ENCODE results near the gene CD302. TPM values are rescaled to one million over a fixed set of nuclear protein-coding genes. Genes with fewer than 3 reads are reported as not detected.

The CD302 gene
- total RNA-seq, 2 experiments from 2014 or later = 0.40 to 0.50 TPM

- Mint-ChIP-seq H3K36me3 (ENCODE audit: low read depth) (peaks cover under 1% of the 10 kb centered on the region), H3K27ac (no peak overlapping the region), H3K9me3 (no peaks in the 10 kb centered on the region), H3K27me3 (no peaks in the 10 kb centered on the region), H3K4me3 (no peak overlapping the region), H3K4me1 (no peaks in the 10 kb centered on the region)
- ChIA-PET CTCF (interaction anchor here (0.7 to 1.8 kb wide), 4 partner anchors 11 to 114 kb away, joined by 3 to 5 read pairs (median 4); no protein-coding TSS in a partner anchor), POLR2A (no interaction called here)
- DNase-seq = peak; percentile 26
Observed at GRCh38 chr2:159807183-159808031, 9.4 kb upstream of the CD302 start.

- Mint-ChIP-seq H3K36me3 (ENCODE audit: low read depth) (no peaks in the 10 kb centered on the region), H3K4me1 (no peaks in the 10 kb centered on the region), H3K27ac (no peak overlapping the region), H3K4me3 (no peak overlapping the region), H3K27me3 (peaks cover 6% of the 10 kb centered on the region), H3K9me3 (no peaks in the 10 kb centered on the region)
- ChIA-PET POLR2A (no interaction called here), CTCF (no interaction called here)
- DNase-seq = no peak
Observed at GRCh38 chr2:159804941-159805340, 6.9 kb upstream of the CD302 start.

- no peak for DNase-seq
- H3K36me3 Mint-ChIP-seq (ENCODE audit: low read depth) = peaks cover 4% of the 10 kb centered on the region
- H3K4me1 Mint-ChIP-seq = peaks cover 4% of the 10 kb centered on the region
- ChIA-PET CTCF (no interaction called here), POLR2A (no interaction called here)
- no peak overlapping the region for H3K4me3 Mint-ChIP-seq
- H3K27ac Mint-ChIP-seq = no peak overlapping the region
- H3K27me3 Mint-ChIP-seq = peaks cover 21% of the 10 kb centered on the region
- no peaks in the 10 kb centered on the region for H3K9me3 Mint-ChIP-seq
Observed at GRCh38 chr2:159803235-159803962, 5.4 kb upstream of the CD302 start.

- Mint-ChIP-seq H3K36me3 (ENCODE audit: low read depth) (peaks cover 4% of the 10 kb centered on the region), H3K27me3 (peaks cover 25% of the 10 kb centered on the region), H3K9me3 (no peaks in the 10 kb centered on the region), H3K27ac (no peak overlapping the region), H3K4me3 (no peak overlapping the region), H3K4me1 (peaks cover 6% of the 10 kb centered on the region)
- ChIA-PET POLR2A (no interaction called here), CTCF (no interaction called here)
- no peak for DNase-seq
Observed at GRCh38 chr2:159802673-159803072, 4.7 kb upstream of the CD302 start.

- no peak overlapping the region for H3K4me3 Mint-ChIP-seq
- H3K4me1 Mint-ChIP-seq = peaks cover 11% of the 10 kb centered on the region
- H3K9me3 Mint-ChIP-seq = no peaks in the 10 kb centered on the region
- CTCF ChIA-PET = no interaction called here
- POLR2A ChIA-PET = interaction anchor here (1.1 kb wide), 1 partner anchor 88 kb away, joined by 5 read pairs; the partner anchor contains the start of gene MARCHF7
- peaks cover 49% of the 10 kb centered on the region for H3K27me3 Mint-ChIP-seq
- H3K27ac Mint-ChIP-seq = no peak overlapping the region
- DNase-seq = no peak
- H3K36me3 Mint-ChIP-seq (ENCODE audit: low read depth) = peaks cover 4% of the 10 kb centered on the region
Observed at GRCh38 chr2:159799833-159800232, 1.8 kb upstream of the CD302 start.

- no peak for DNase-seq
- H3K36me3 Mint-ChIP-seq (ENCODE audit: low read depth) = peaks cover 4% of the 10 kb centered on the region
- H3K4me1 Mint-ChIP-seq = peaks cover 11% of the 10 kb centered on the region
- H3K27ac Mint-ChIP-seq = no peak overlapping the region
- H3K27me3 Mint-ChIP-seq = peaks cover 49% of the 10 kb centered on the region
- ChIA-PET POLR2A (no interaction called here), CTCF (no interaction called here)
- peak overlapping the region; percentile 4 for H3K4me3 Mint-ChIP-seq
- H3K9me3 Mint-ChIP-seq = no peaks in the 10 kb centered on the region
Observed at GRCh38 chr2:159798376-159798725, 343 bp upstream of the CD302 start.

- DNase-seq = no peak
- Mint-ChIP-seq H3K36me3 (ENCODE audit: low read depth) (peaks cover 4% of the 10 kb centered on the region), H3K27ac (no peak overlapping the region), H3K4me1 (peaks cover 11% of the 10 kb centered on the region), H3K9me3 (no peaks in the 10 kb centered on the region), H3K27me3 (peaks cover 49% of the 10 kb centered on the region), H3K4me3 (peak overlapping the region; percentile 40)
- ChIA-PET POLR2A (no interaction called here), CTCF (no interaction called here)
Observed at GRCh38 chr2:159797225-159797542, 824 bp downstream of the CD302 start.

GRCh38 chr2:159795841-159796690 is 1.9 kb downstream of the CD302 start:
- Mint-ChIP-seq H3K27ac (no peak overlapping the region), H3K4me1 (peaks cover 11% of the 10 kb centered on the region), H3K4me3 (no peak overlapping the region), H3K36me3 (ENCODE audit: low read depth) (peaks cover 4% of the 10 kb centered on the region), H3K27me3 (peaks cover 46% of the 10 kb centered on the region), H3K9me3 (no peaks in the 10 kb centered on the region)
- DNase-seq = no peak
- ChIA-PET CTCF (interaction anchor here (0.8 to 1.9 kb wide), 3 partner anchors 12 to 388 kb away, joined by 3 to 4 read pairs (median 3); no protein-coding TSS in a partner anchor), POLR2A (no interaction called here)

- peaks cover 27% of the 10 kb centered on the region for H3K27me3 Mint-ChIP-seq
- POLR2A ChIA-PET = interaction anchor here (0.9 kb wide), 1 partner anchor 78 kb away, joined by 3 read pairs; no protein-coding TSS in a partner anchor
Observed at GRCh38 chr2:159793326-159793725, 4.7 kb downstream of the CD302 start.

GRCh38 chr2:159792599-159792998 is 5.4 kb downstream of the CD302 start:
- peaks cover 9% of the 10 kb centered on the region for H3K4me1 Mint-ChIP-seq
- DNase-seq = no peak
- ChIA-PET POLR2A (no interaction called here), CTCF (no interaction called here)
- no peak overlapping the region for H3K27ac Mint-ChIP-seq
- H3K9me3 Mint-ChIP-seq = no peaks in the 10 kb centered on the region
- no peaks in the 10 kb centered on the region for H3K36me3 Mint-ChIP-seq (ENCODE audit: low read depth)
- H3K27me3 Mint-ChIP-seq = peaks cover 23% of the 10 kb centered on the region
- no peak overlapping the region for H3K4me3 Mint-ChIP-seq

More at GRCh38 chr2:159793326-159793725, 4.7 kb downstream of the CD302 start:
- Mint-ChIP-seq H3K27ac (no peak overlapping the region), H3K36me3 (ENCODE audit: low read depth) (no peaks in the 10 kb centered on the region), H3K4me3 (no peak overlapping the region), H3K4me1 (peaks cover 11% of the 10 kb centered on the region), H3K9me3 (no peaks in the 10 kb centered on the region)
- no peak for DNase-seq
- CTCF ChIA-PET = no interaction called here

GRCh38 chr2:159792036-159792435 is 6.0 kb downstream of the CD302 start:
- Mint-ChIP-seq H3K4me3 (no peak overlapping the region), H3K27me3 (peaks cover 18% of the 10 kb centered on the region), H3K36me3 (ENCODE audit: low read depth) (no peaks in the 10 kb centered on the region), H3K9me3 (no peaks in the 10 kb centered on the region), H3K4me1 (peaks cover 6% of the 10 kb centered on the region), H3K27ac (no peak overlapping the region)
- DNase-seq = no peak
- ChIA-PET CTCF (no interaction called here), POLR2A (no interaction called here)

- ChIA-PET POLR2A (interaction anchor here (1.1 kb wide), 1 partner anchor 21 kb away, joined by 4 read pairs; no protein-coding TSS in a partner anchor), CTCF (no interaction called here)
- peaks cover 1% of the 10 kb centered on the region for H3K27me3 Mint-ChIP-seq
- no peak overlapping the region for H3K27ac Mint-ChIP-seq
- no peak for DNase-seq
- H3K9me3 Mint-ChIP-seq = no peaks in the 10 kb centered on the region
- peaks cover 4% of the 10 kb centered on the region for H3K4me1 Mint-ChIP-seq
- no peak overlapping the region for H3K4me3 Mint-ChIP-seq
- H3K36me3 Mint-ChIP-seq (ENCODE audit: low read depth) = no peaks in the 10 kb centered on the region
Observed at GRCh38 chr2:159790323-159790722, 7.7 kb downstream of the CD302 start.

- ChIA-PET POLR2A (no interaction called here), CTCF (no interaction called here)
- H3K36me3 Mint-ChIP-seq (ENCODE audit: low read depth) = no peaks in the 10 kb centered on the region
- H3K9me3 Mint-ChIP-seq = no peaks in the 10 kb centered on the region
- no peaks in the 10 kb centered on the region for H3K27me3 Mint-ChIP-seq
- no peak overlapping the region for H3K27ac Mint-ChIP-seq
- H3K4me1 Mint-ChIP-seq = peaks cover 4% of the 10 kb centered on the region
- H3K4me3 Mint-ChIP-seq = no peak overlapping the region
- no peak for DNase-seq
Observed at GRCh38 chr2:159788253-159788652, 9.8 kb downstream of the CD302 start.
